Liver (tissue), 3 donors: ENCODE measurements around the gene SH2D2A.

Experiments
- CTCF ChIP-seq: fragments of 150-350 bp; IDR thresholded peaks from 2 replicates; pipeline ENCODE4 v1.5.1; 2017; ENCODE audit warnings: improper control_type of control experiment, low read depth, low read length; ENCODE audit not compliant: missing input control
- GABPA ChIP-seq, 2 donors: IDR thresholded peaks in 1 of 2; conservative IDR thresholded peaks in 1 of 2; 2 replicates each; pipeline ENCODE4 v1.6.1; 2016; ENCODE audit warnings: antibody characterized with exemption in 2 of 2, mild to moderate bottlenecking in 1 of 2, moderate library complexity in 1 of 2
- JUND ChIP-seq, 2 donors: IDR thresholded peaks; 2 replicates each; pipeline ENCODE4 v1.6.1; 2016; ENCODE audit warnings: antibody characterized with exemption in 2 of 2
- MAX ChIP-seq: IDR thresholded peaks from 2 replicates; pipeline ENCODE4 v1.6.1; 2016; ENCODE audit warnings: antibody characterized with exemption
- RAD21 ChIP-seq, 2 donors: IDR thresholded peaks; 2 replicates each; pipeline ENCODE4 v1.6.1; 2016; ENCODE audit warnings: antibody characterized with exemption in 2 of 2, mild to moderate bottlenecking in 2 of 2
- REST ChIP-seq: IDR thresholded peaks from 2 replicates; pipeline ENCODE4 v1.6.1; 2016; ENCODE audit warnings: antibody characterized with exemption, mild to moderate bottlenecking
- SP1 ChIP-seq: IDR thresholded peaks from 2 replicates; pipeline ENCODE4 v1.6.1; 2018; ENCODE audit warnings: antibody characterized with exemption, mild to moderate bottlenecking
- TAF1 ChIP-seq: conservative IDR thresholded peaks from 2 replicates; pipeline ENCODE4 v1.6.1; 2016; ENCODE audit warnings: antibody characterized with exemption, mild to moderate bottlenecking
- YY1 ChIP-seq: IDR thresholded peaks from 2 replicates; pipeline ENCODE4 v1.6.1; 2016; ENCODE audit warnings: antibody characterized with exemption, mild to moderate bottlenecking
- donor health status: healthy.
- donor health status: healthy.

GRCh38 chr1:156865865-156866248, 49.2 kb upstream of the SH2D2A start:
- TF ChIP-seq CTCF (no peak), GABPA (IDR thresholded peaks at IDR 0.05 in 1 of 2, conservative IDR thresholded peaks at IDR 0.05 in 1 of 2) (no peak), JUND (IDR thresholded peaks at IDR 0.05) (no peak), REST (no peak), TAF1 (no peak), YY1 (no peak), RAD21 (IDR thresholded peaks at IDR 0.05) (no peak), SP1 (no peak), MAX (no peak)
